ENCODE measurements around the gene RAPGEF6.
"Not testable (repeated sequence)": the region's sequence is repeated elsewhere in the genome, so short reads cannot be mapped to it uniquely, and the experiment has no call there.

RAPGEF6 gene

GRCh38 chr5:131381021-131381420 lies 254.0 kb downstream of the RAPGEF6 start:
- DNase-seq = no peak

GRCh38 chr5:131380238-131380637 lies 254.8 kb downstream of the RAPGEF6 start:
- not testable (repeated sequence) for DNase-seq

GRCh38 chr5:131379723-131380122 lies 255.3 kb downstream of the RAPGEF6 start:
- DNase-seq = peak; percentile 71

- no peak for DNase-seq
Measured at GRCh38 chr5:131378721-131379541, 256.1 kb downstream of the RAPGEF6 start.

GRCh38 chr5:131377785-131378325 lies 257.2 kb downstream of the RAPGEF6 start:
- no peak for DNase-seq

GRCh38 chr5:131377346-131377745 lies 257.7 kb downstream of the RAPGEF6 start:
- DNase-seq = no peak

GRCh38 chr5:131375351-131375750 lies 259.7 kb downstream of the RAPGEF6 start:
- peak; percentile 28 for DNase-seq
